ENCODE measurements around the gene LEMD2.

LEMD2 gene

DNA sequence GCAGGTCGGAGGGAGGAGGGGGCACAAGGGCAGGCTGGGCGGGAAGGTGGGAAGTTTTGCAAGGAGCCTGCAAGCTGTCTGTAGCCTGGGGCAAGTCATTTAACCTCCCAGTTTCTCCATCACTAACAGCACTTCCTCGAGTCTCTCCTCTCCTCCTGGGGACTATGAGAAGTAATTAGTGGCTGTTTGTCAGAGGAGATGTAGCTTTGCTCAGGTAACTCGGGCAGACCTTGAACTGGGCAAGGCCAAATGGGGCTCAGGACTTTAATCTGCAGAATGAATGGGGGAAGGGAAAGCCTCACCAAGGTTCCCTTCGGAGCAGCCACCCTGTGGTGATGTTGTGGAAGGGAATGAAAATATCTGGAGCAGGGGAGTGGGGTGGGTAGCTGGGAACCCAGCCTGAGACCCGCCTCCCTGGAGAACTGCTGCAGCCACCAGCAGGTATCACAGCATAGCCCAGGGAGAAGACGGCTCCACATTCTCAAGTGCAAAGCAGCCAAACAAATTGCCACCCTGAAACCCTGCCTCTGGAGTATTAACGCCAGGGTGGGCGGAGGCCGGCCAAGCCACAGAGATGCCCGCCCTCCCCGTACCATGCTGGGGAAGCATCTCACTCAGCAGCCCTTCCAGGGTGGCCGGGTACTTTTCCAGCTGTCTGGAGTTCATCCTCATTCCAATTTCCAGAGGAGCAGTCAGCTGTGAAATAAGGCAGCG, 6.1 kb upstream of the LEMD2 start:
- no peak for DNase-seq (ENCODE audit: low read depth, low spot score)

DNA sequence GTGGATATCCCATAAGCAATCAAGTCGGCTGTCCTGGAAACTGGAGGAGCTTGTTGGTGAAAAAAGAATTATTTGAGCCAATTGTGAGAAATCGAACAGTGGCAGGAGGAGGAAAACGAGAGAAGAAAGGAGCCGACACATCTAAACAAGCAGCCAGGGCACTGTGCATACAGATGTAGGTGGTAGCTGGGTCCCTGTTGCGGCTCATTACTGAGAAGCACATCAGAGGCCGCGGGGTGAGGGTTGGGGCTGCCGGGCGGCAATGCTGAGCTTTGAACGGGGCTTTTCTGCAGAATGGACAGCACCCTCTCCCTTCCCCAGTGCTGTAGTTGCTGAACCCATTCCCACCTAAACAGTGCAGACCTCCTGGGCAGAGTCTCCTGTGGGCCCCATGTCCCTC, 4.1 kb upstream of the LEMD2 start:
- DNase-seq (ENCODE audit: low read depth, low spot score), result no peak

DNA sequence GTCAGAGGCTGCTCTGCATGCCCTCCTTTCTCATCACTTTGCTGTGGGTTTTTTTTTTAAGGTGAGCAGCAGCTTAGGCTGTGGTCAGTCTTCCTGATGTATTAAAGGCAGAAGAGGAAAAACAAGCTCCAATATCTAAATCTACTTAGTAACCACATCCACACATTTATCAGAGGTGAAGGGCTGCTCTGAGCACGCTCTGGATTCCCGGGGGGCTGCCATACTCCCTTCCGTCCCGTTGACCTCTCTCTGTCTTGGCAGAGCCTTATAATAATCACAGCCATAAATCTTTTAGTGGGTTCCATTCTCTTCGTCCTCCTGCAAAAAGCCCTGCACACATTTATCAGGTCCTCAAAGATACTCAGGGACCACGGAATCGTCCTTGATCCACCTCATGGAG, 2.7 kb upstream of the LEMD2 start:
- no peak for DNase-seq (ENCODE audit: low read depth, low spot score)

DNA sequence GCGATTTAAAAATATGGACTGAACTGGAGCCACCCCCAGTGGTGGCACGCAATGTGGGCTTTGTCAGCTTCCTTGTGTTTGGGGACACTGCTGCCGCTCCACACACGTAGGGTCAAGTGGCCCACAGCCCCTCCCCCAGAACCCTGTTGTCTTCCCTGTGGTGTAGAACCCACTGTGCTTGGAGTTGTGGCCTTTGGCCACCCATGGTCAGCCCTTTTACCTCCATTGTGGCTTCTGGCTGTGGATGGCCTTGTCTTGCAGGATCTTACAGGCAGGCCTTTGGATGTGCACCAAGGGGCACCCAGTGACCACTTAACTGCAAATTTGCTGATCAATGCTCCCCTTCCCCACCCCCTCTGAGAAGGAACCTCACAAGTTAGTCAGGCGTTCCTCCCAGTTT, 2.0 kb upstream of the LEMD2 start:
- no peak for DNase-seq (ENCODE audit: low read depth, low spot score)

DNA sequence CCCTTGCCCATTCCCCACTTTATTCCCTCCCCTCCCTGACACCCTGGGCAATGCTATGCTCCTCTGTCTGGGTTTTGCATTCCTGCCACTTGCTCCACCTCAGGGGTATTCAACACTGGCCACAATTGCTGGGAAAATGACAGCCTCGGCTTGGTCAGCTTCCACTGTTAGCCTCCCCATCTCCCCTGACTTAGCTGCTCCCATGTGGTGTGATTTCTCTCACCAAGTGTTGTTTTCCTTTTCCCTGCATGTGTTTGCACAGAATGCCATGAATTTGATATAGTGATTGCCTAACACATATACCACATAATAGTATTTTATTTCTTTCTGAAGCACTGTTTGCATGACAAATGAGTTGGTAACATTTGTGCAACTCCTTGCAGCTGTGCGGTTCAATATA, 1.4 kb upstream of the LEMD2 start:
- DNase-seq (ENCODE audit: low read depth, low spot score), result no peak

DNA sequence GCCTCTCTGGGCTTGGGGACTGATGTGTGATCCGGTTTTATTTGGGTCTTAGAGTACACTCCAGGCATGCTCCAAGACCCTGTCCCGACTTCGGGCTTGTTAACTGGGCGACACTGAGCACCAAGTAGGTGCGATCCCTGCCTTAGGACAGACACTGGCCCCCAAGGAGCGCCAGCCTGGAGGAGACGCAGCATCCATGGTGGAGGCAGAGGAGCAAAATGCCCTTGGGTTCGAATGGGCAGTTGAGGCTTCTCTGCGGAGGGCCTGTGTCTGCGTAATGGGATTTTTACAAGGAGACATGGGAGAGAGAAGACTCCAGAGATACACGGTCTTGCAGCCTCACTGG, 593 bp upstream of the LEMD2 start:
- DNase-seq (ENCODE audit: low read depth, low spot score), result no peak

DNA sequence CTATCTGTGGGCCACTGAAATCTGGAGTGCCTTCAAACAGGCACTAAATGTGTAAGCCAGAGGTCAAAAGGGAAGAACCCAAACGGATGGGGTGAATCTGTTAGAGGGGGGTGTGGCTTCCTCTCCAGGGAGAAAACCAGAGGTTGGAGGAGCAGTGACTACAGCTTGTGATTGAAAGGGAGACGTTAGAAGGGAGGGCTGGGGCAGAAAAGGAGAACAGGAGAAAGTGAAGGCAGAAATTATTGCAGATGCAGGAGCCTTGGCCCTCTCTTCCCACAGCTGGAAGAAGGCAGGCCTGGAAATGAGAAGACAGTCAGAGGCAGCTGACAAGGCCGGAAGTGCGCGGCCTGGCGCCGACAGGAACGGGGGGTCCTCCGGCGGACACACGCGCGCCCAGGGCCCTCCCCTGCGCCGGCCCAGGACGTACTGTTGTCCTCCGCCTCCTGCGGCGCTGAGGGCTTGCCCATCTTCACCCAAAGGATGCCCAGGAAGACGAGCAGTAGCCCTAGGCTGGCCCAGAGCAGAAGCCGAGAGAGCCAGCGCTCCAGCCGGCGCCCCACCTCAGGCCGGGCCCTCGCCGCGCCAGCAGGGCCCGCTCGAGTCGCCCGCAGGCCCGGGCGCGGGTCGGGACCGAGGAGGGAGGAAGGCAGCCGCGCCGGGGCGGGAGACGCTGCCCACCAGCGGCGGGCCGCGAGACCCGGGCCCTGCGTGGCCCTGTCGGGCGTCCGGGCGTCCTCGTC, 806 bp downstream of the LEMD2 start:
- peak; percentile 25 for DNase-seq (ENCODE audit: low read depth, low spot score)

DNA sequence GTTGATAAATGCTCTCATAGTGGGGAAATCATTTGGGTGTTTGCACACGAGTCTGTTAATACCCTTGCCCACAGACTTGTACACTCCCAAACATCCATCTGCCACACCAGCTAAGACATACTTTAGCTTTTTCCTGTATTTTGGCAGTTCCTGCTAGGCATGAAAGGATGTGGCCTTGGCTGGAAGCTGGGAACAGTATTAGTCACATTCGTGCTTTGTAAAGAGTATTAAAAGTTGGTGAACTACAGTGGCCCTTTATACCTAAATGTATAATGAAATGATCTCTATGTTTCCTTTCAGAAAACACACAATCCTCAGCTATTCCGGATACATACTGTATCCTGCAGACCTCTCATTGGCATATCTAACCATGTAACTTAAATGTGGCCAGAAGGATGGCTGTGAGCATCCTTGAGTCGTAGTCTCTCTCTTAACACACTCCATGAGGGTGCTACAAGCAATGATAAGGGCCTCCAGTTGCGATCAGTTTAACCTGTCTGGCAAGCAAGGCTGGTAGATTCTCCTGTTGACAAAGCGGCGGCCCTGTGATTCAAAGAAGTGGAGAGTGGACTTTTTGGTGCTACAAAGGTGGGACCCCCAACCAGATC, 1.5 kb downstream of the LEMD2 start:
- no peak for DNase-seq (ENCODE audit: low read depth, low spot score)

DNA sequence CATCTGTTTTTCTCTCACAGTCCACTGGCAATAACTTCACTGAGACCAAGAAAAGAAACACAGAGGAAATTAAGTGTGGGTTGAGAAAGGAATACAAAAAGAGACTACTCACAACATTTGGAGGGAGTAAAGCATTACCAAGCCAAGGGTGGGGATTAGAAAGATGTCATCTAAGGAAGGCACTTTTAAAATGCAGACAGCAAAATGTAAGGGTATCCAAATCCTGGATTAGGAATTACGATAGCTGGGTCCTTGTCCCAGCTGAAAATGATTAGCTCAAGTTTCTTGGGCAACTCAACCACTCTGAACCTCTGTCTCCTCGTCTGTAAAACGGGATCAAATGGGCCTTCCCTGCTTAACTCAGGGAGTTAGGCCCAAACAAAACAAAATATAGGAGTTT, 2.2 kb downstream of the LEMD2 start:
- no peak for DNase-seq (ENCODE audit: low read depth, low spot score)

DNA sequence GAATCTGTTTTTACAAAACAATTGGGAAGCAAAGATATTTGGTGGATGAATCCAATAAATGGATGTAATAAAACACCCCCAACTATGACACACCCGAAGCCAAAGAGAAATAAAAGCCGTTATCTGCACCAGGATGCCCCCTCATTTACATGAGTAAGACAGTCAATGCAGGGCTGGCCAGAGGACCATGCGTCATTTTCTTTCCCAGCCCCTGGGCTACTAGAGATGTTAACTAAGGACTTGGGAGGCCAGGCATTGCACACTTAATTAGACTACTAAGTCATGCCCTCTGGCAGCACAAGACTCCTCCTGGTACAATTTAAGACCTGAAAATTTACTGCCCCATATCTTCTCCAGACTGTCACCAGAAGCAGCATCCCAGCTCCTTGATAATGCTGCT, 3.2 kb downstream of the LEMD2 start:
- no peak for DNase-seq (ENCODE audit: low read depth, low spot score)

DNA sequence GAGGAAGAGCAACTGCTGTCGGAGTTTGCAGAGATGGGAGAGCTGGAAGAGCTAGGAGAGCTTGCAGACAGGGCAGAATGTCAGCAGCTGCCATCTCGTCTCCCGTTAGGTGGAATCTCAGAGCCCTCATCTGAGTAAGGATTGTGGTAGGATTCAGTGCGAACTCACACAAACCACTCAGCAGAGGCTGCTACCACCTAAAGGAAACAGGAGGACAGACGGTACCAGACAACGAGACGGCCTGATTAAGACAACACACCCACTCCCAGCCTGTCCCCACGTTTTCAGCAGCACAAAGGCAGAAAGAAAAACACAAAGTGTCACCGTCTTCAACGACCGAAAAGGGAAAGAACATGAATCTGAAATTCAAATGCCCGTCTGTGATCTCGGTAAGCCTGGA, 4.1 kb downstream of the LEMD2 start:
- DNase-seq (ENCODE audit: low read depth, low spot score), result no peak

DNA sequence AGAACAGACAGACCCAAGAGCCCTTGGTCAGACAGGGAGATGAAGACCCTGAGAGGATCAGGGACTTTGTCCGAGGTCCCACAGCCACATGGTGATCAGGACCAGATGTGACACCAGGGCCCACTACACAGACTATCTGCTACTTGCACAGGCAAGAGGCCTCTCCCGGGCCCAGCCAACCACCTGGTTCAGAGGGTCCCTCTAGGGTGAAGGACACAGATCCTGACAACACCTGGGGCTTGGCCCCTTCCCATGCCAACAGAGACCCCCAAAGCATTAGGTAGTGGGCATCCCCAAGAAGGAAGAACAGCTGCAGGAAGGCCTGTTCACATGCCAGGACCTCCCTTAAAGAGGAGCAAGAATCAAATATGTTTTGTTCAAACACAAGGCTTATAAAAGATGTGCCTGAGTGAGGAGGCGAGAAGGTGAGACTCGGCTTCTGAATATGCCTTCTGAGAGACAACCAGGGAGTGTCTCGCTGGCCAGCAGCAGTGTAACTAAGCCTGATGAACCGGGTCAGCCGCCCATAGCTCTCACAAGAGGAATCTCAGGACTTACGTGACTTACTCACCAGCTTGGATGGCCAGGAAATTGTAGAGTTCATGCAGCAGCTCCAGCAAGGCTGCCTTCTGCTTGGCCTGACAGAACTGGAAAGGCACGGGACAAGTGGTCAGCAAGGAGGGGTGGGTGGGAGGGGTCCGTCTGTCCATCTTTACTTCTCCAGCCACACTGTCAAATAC, 5.0 kb downstream of the LEMD2 start:
- DNase-seq (ENCODE audit: low read depth, low spot score), result no peak

DNA sequence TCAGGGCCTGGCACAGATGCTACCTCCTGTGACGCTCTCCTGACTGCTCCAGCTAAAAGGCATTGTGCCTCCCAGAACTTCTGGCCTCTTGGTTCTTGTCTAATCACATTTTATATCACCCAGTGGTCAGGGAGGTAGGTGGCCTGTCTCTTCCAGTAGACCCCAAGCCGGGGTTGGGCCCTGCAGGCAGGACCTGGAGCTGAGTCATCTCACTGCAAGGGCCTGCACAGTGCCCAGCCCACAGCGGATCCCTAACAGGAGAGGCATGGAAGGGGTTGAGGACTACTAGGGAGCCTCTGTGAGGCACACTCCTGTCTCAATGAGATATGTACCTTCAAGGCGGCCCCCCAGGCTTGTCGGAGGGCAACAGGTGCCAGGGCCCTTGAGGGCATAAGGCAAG, 6.4 kb downstream of the LEMD2 start:
- DNase-seq (ENCODE audit: low read depth, low spot score), result no peak

DNA sequence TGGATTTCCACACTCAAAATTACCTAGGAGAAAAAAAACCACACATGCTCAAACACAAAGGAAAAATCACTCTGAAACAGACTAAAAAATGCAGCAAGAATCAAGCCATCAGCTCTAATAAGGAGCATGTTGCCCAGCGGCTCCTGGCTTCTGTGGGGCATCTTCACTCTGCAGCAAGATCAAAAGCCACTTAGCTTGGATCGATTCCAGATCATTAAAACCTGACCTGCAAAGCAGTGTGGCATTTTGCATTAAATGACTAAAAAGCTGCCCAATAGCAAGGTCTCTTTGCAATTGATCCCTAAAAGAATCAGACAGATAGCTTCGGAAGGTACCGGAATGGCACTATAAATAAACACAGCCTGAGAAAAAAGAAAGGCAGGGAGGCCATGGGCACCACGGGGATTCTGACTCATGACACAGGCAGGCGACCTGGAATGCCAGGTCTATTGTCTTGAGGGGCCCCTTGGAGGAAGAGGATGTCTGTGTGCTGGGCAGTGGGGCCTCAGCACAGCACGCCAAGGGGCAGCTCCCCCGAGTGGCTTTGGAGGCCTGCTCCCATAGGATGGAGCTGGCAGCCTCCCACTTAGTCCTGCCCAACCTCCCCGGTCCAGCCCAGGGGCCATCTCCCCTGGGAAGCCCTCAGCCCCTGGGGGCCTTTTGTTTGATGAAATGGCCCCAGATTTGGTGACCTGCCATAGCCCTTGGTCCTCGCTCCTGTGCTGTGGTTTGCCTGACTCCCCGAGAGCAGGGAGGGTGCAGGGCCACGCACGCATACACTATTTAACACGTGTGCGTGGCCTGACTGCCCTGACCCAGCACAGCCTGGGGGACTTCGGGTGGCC, 7.6 kb downstream of the LEMD2 start:
- DNase-seq (ENCODE audit: low read depth, low spot score), result no peak

DNA sequence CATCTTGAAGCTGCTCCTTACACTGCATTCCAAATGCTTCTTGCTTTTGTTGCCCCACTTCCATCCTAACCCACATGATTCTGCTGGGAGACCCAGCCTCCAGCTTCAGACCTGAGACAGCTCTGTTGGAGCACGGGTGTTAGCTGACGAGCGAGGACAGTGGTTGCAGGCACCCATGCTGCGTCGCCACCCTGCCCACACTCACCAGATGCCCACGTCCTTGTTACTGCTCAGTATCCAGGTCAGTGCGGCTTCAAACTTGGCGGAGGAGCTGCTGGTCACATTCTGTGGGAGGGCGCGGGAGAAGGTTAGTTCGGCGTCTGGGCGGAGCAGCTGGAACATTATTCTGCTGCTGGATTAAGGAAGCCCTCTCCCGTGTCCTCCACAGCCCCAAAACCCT, 9.0 kb downstream of the LEMD2 start:
- no peak for DNase-seq (ENCODE audit: low read depth, low spot score)

DNA sequence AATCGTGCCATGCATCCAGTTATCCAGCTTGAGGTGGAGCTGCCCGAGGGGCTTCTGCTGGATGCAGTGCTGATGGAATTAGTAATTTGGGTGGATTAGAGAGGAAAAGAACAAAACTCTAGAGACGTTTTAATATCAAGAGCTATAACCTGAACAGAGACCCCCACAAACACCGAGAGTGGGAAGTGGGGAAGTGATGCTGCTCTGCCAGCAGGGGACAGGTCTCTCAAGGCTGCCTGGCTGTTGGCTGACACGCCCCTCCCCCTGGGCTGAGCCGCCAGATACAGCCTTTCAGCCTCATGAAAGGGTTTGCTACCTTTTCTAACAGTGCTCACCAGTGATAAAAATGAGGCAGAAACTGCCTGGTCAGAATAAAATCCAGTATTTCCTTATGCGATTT, 9.6 kb downstream of the LEMD2 start:
- DNase-seq (ENCODE audit: low read depth, low spot score), result no peak

DNA sequence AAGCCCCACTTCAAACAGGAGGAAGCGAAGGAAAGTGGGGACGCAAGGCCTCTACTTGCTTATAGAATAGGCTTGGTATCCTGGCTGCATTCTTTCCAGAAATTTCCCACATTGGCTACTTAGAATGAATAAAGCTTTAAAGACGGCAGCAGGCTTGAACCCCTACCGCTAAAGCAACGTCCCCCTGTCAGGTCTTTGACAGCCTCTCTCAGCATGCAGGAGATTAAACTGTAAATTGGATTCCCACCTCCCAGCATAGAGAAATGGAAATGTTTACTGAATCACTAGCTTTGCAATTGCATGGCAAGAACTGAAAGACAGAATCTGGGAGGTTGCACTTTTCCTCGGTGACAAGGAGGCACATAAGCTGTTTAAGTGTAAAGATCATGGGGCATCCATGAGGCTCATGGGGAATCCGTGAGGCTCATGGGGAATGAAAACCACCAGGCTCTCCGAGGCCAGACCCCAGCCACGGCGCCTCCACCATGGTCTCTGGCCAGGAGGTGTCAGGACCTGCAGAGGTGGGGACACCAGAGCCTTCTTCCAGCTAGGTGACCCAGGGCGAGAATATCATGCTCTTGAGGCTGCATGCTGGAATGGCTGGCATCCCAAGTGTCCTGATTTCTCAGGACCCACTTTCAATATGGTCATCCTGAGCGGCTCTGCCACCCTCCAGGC, 10.3 kb downstream of the LEMD2 start:
- DNase-seq (ENCODE audit: low read depth, low spot score), result no peak

DNA sequence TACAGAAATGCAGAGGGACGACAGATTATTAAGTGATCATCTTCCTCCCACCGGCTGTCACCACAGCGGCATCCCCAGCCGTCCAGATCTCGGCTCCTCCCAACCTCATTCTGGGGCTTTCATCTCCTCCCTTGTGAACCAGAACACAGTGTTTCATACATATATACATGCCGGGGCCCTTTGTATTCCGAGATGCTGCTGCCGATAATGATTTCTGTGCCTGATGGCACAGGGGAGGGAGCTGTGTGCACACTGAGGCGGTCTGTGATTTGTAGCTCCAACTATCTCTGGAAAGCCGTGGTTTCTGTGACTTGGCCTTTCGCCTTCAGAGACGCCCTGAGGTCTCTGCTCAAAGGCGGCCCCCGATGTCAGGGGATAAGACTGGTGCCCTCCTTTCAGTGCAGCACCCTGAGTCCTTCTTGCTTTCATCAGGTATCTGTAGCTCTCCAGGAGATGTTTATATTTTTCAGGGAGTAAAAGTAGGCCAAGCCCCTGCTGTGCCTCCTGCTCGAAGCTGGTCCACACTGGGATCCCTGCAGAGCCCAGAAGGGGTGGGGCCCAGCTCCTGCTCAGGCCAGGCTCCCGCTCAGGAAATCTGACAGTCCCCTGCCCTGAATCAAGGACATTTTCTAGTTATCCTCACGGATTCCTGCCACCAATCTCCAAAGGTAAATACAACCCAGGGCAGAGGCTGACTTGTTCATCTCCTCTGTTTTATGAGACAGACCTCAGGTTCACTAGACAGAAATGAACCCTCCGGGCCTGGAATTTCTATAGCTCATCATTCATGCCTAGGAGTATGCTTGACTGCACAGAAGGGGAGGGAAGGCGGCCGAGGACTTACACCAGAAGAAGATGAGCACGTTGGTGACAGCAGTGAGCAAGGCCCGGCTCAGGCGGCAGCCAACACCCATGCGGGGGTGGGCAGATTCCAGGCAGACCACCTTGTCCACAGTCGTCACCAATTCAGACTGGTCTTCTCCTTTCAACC, 11.2 kb downstream of the LEMD2 start:
- DNase-seq (ENCODE audit: low read depth, low spot score), result no peak

DNA sequence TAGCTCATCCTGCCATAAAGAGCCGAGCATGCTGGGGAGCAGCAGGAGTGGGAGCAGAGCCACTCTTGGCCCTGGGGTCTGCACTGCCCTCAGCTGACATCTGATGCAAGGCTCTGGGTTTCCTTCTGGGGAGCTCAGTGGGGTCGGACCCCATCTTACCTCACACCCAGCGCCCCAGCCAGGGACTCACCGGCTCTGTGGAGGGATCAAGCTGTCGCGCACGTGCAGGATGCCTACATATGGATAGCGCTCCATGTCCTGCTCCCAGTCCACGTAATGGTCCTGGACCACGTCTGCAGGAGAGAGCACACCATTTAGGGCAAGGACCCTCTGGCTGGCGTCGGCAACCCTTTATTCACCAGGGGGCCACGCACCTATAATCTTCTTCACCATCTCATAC, 12.2 kb downstream of the LEMD2 start:
- DNase-seq (ENCODE audit: low read depth, low spot score), result no peak

DNA sequence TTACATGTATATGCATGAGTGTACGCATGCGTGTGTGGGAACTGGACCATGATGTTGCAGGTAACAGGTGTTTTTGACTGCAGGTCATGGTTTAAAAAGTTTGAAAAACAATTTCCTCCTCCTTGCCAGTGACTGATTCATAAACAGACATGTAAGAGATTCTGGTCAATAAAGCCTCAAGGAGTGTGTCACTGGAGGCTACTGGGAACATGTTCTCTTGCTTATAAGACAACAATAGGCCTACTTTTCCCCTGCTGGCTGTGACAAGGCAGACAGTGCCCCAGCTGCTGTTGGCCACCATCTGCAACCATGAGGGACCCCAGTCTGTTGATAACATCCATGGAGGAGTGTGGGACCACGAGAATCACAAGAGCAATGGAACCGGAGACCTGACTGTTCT, 12.7 kb downstream of the LEMD2 start:
- DNase-seq (ENCODE audit: low read depth, low spot score), result no peak

Data from activated CD4-positive, CD25-positive, alpha-beta regulatory T cell treated with anti-CD3 and anti-CD28 coated beads, Interleukin-2, amount 50 U/mL, for 16 hours (primary cell).